ENCODE data around the gene NBPF4.

DNA sequence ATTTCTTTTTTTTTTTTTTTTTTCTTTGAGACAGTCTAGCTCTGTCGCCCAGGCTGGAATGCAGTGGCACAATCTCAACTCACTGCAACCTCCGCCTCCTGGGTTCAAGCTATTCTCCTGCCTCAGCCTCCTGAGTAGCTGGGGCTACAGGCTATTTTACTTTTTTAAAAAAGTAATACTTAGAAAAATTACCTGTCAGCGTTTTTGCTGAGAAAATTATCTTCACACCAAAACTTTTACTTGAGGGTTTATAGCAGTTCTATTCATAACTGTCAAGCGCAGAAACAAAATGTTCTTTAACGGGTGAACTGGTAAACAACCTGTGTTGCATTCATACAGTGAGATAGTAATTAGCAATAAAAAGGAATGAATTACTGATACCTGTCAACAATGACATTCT, 42.2 kb downstream of the NBPF4 start:
- TF ChIP-seq, protein P1, sequence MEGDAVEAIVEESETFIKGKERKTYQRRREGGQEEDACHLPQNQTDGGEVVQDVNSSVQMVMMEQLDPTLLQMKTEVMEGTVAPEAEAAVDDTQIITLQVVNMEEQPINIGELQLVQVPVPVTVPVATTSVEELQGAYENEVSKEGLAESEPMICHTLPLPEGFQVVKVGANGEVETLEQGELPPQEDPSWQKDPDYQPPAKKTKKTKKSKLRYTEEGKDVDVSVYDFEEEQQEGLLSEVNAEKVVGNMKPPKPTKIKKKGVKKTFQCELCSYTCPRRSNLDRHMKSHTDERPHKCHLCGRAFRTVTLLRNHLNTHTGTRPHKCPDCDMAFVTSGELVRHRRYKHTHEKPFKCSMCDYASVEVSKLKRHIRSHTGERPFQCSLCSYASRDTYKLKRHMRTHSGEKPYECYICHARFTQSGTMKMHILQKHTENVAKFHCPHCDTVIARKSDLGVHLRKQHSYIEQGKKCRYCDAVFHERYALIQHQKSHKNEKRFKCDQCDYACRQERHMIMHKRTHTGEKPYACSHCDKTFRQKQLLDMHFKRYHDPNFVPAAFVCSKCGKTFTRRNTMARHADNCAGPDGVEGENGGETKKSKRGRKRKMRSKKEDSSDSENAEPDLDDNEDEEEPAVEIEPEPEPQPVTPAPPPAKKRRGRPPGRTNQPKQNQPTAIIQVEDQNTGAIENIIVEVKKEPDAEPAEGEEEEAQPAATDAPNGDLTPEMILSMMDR (IDR thresholded peaks at IDR 0.05), result no peak
- TF ChIP-seq POLR2A (IDR thresholded peaks at IDR 0.05), result no peak
